Panc1 (cell line): Measurements from ENCODE around the gene CELA1.

Experiments
- POLR2AphosphoS5 ChIP-seq: IDR thresholded peaks from 2 replicates; pipeline ENCODE4 v1.6.1; 2012; ENCODE audit warnings: mild to moderate bottlenecking, low read depth, low read length, moderate library complexity
- SIN3A ChIP-seq: IDR thresholded peaks from 2 replicates; pipeline ENCODE4 v1.6.1; 2012; ENCODE audit warnings: low read depth, mild to moderate bottlenecking, low read length, moderate library complexity, borderline replicate concordance; ENCODE audit not compliant: insufficient read depth
- TCF7L2 ChIP-seq: IDR thresholded peaks from 2 replicates; pipeline ENCODE4 v1.6.1; 2011; ENCODE audit warnings: mild to moderate bottlenecking, low read depth, low read length, inconsistent platforms
- TF ChIP-seq, protein P1 (sequence below): fragments of 450-650 bp; IDR thresholded peaks from 2 replicates; pipeline ENCODE4 v1.5.1; 2017; ENCODE audit warnings: mild to moderate bottlenecking
- TF ChIP-seq, protein P2 (sequence below), 2 experiments: IDR thresholded peaks; 2 replicates each; pipeline ENCODE4 v1.6.1; 2011 to 2012; ENCODE audit warnings: low read depth in 2 of 2, control low read depth in 1 of 2, low read length in 1 of 2, mild to moderate bottlenecking in 1 of 2, moderate library complexity in 1 of 2; ENCODE audit not compliant: insufficient read depth in 1 of 2

DNA sequence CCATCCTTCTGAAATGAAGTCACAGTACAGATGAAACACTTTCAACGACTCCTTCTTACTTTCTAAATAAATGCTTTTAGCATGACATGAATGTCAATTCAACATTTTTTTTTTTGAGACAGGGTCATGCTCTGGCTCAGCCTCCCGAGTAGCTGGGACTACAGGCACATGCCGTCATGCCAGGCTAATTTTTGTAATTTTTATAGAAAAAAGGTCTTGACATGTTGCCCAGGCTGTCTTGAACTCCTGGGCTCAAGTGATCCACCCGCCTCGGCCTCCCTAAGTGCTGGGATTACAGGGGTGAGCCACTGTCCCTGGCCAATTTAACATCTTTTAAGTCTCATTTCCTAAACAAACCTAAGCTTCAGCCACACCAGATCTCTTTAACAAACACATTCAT, 28.4 kb upstream of the CELA1 start:
- TF ChIP-seq, protein P1, sequence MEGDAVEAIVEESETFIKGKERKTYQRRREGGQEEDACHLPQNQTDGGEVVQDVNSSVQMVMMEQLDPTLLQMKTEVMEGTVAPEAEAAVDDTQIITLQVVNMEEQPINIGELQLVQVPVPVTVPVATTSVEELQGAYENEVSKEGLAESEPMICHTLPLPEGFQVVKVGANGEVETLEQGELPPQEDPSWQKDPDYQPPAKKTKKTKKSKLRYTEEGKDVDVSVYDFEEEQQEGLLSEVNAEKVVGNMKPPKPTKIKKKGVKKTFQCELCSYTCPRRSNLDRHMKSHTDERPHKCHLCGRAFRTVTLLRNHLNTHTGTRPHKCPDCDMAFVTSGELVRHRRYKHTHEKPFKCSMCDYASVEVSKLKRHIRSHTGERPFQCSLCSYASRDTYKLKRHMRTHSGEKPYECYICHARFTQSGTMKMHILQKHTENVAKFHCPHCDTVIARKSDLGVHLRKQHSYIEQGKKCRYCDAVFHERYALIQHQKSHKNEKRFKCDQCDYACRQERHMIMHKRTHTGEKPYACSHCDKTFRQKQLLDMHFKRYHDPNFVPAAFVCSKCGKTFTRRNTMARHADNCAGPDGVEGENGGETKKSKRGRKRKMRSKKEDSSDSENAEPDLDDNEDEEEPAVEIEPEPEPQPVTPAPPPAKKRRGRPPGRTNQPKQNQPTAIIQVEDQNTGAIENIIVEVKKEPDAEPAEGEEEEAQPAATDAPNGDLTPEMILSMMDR = no peak
- TF ChIP-seq SIN3A (no peak), POLR2AphosphoS5 (no peak), TCF7L2 (no peak)
- TF ChIP-seq, protein P2, sequence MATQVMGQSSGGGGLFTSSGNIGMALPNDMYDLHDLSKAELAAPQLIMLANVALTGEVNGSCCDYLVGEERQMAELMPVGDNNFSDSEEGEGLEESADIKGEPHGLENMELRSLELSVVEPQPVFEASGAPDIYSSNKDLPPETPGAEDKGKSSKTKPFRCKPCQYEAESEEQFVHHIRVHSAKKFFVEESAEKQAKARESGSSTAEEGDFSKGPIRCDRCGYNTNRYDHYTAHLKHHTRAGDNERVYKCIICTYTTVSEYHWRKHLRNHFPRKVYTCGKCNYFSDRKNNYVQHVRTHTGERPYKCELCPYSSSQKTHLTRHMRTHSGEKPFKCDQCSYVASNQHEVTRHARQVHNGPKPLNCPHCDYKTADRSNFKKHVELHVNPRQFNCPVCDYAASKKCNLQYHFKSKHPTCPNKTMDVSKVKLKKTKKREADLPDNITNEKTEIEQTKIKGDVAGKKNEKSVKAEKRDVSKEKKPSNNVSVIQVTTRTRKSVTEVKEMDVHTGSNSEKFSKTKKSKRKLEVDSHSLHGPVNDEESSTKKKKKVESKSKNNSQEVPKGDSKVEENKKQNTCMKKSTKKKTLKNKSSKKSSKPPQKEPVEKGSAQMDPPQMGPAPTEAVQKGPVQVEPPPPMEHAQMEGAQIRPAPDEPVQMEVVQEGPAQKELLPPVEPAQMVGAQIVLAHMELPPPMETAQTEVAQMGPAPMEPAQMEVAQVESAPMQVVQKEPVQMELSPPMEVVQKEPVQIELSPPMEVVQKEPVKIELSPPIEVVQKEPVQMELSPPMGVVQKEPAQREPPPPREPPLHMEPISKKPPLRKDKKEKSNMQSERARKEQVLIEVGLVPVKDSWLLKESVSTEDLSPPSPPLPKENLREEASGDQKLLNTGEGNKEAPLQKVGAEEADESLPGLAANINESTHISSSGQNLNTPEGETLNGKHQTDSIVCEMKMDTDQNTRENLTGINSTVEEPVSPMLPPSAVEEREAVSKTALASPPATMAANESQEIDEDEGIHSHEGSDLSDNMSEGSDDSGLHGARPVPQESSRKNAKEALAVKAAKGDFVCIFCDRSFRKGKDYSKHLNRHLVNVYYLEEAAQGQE (IDR thresholded peaks at IDR 0.05; ENCODE audit: insufficient read depth in 1 of 2, low read depth in 2 of 2, low read length in 1 of 2) = no peak
